SK-N-SH (cell line): ENCODE data around the gene KRTAP9-4. TPM values are rescaled to one million over a fixed set of nuclear protein-coding genes. Genes with fewer than 3 reads are reported as not detected.
"Not testable (repeated sequence)": the region's sequence is repeated elsewhere in the genome, so short reads cannot be mapped to it uniquely, and the experiment has no call there.

Source experiments
- CTCF ChIA-PET: fragments of 300-600, 350-600 bp; formaldehyde crosslinking; extraction: SDS; loops from one replicate; lab custom pipeline; 2021; lab: Yijun Ruan, JAX
- POLR2A ChIA-PET: fragments of 350-600 bp; sonication (Branson Sonifier 250); formaldehyde crosslinking; extraction: SDS; loops from one replicate; lab custom pipeline; 2020; ENCODE audit warnings: antibody characterized with exemption, inconsistent platforms; lab: Yijun Ruan, JAX
- DNase-seq: peaks from one replicate; pipeline ENCODE4 v3.0.0; 2012
- H2AFZ ChIP-seq: fragments of 200-600 bp; sonication (generic); 2 replicates; pipeline ENCODE4 v1.8.1; 2016; ENCODE audit warnings: antibody characterized with exemption, mild to moderate bottlenecking, low read depth
- H3F3A ChIP-seq: fragments of 200-600 bp; sonication (generic); replicated peaks from 2 replicates; pipeline ENCODE3; 2016; ENCODE audit warnings: antibody characterized with exemption, mild to moderate bottlenecking; ENCODE audit not compliant: insufficient read depth
- H3K27ac ChIP-seq, 2 experiments: fragments of 200-500 bp in 1 of 2; fragments of 200-600 bp in 1 of 2; sonication (Bioruptor generic) in 1 of 2; sonication (generic), shearing (Covaris generic) in 1 of 2; 2 replicates each; pipeline versions ENCODE4 v1.5.1 to v1.6.1; 2014 to 2016; ENCODE audit warnings: low read depth in 2 of 2, inconsistent platforms in 1 of 2, low read length in 1 of 2, mild to moderate bottlenecking in 1 of 2, mixed read lengths in 1 of 2
- H3K27me3 ChIP-seq: fragments of 200-600 bp; sonication (generic), shearing (Covaris generic); 2 replicates; pipeline ENCODE4 v1.6.1; 2016; ENCODE audit warnings: mixed run types; ENCODE audit not compliant: insufficient read depth
- H3K36me3 ChIP-seq, 2 experiments: fragments of 200-500 bp in 1 of 2; fragments of 200-600 bp in 1 of 2; sonication (Bioruptor generic) in 1 of 2; sonication (generic) in 1 of 2; replicated peaks in 1 of 2; 2 replicates each; pipeline versions ENCODE3 to v1.5.1; 2014 to 2016; ENCODE audit warnings: low read length in 1 of 2, mild to moderate bottlenecking in 1 of 2; ENCODE audit not compliant: insufficient read depth in 2 of 2, control insufficient read depth in 1 of 2
- H3K4me1 ChIP-seq, 2 experiments: fragments of 200-500 bp in 1 of 2; fragments of 200-600 bp in 1 of 2; sonication (Bioruptor generic) in 1 of 2; sonication (generic), shearing (Covaris generic) in 1 of 2; 2 replicates each; pipeline versions ENCODE4 v1.5.1 to v1.6.1; 2014 to 2016; ENCODE audit warnings: low read depth in 1 of 2, low read length in 1 of 2, mixed run types in 1 of 2; ENCODE audit not compliant: insufficient read depth in 2 of 2, control insufficient read depth in 1 of 2
- H3K4me2 ChIP-seq: fragments of 200-600 bp; sonication (generic), shearing (Covaris generic); 2 replicates; pipeline ENCODE4 v1.6.1; 2017; ENCODE audit warnings: mixed run types
- H3K4me3 ChIP-seq, 2 experiments: fragments of 200-500 bp in 1 of 2; fragments of 200-600 bp in 1 of 2; sonication (Bioruptor generic) in 1 of 2; sonication (generic), shearing (Covaris generic) in 1 of 2; 2 replicates each; pipeline versions ENCODE4 v1.5.1 to v1.8.1; 2014 to 2016; ENCODE audit warnings: low read depth in 2 of 2, inconsistent platforms in 1 of 2, low read length in 1 of 2, mild to moderate bottlenecking in 1 of 2, mixed read lengths in 1 of 2, moderate library complexity in 1 of 2
- H3K79me2 ChIP-seq: fragments of 200-600 bp; sonication (generic); 2 replicates; pipeline ENCODE4 v1.8.1; 2017; ENCODE audit warnings: mild to moderate bottlenecking; ENCODE audit not compliant: insufficient read depth
- H3K9ac ChIP-seq: fragments of 200-600 bp; sonication (generic); 2 replicates; pipeline ENCODE4 v1.6.1; 2017; ENCODE audit warnings: mixed run types
- H3K9me2 ChIP-seq: fragments of 200-600 bp; sonication (generic); 2 replicates; pipeline ENCODE4 v1.6.1; 2017; ENCODE audit warnings: mixed run types
- H3K9me3 ChIP-seq: fragments of 200-600 bp; sonication (generic); 2 replicates; pipeline ENCODE4 v1.6.1; 2017; ENCODE audit warnings: mixed run types, mild to moderate bottlenecking, moderate library complexity
- H4K20me1 ChIP-seq: fragments of 200-600 bp; sonication (generic); 2 replicates; pipeline ENCODE4 v1.6.1; 2017; ENCODE audit warnings: mild to moderate bottlenecking, mixed run types; ENCODE audit not compliant: insufficient read depth
- CTCF ChIP-seq: fragments of 200-600 bp; sonication (generic); IDR thresholded peaks from 2 replicates; pipeline ENCODE4 v1.6.1; 2017; ENCODE audit warnings: antibody characterized with exemption, mild to moderate bottlenecking, moderate library complexity
- IRF3 ChIP-seq: fragments of 150-350 bp; IDR thresholded peaks from 2 replicates; pipeline ENCODE4 v1.6.1; 2016; ENCODE audit warnings: mild to moderate bottlenecking, low read depth, low read length
- MAX ChIP-seq: IDR thresholded peaks from 2 replicates; pipeline ENCODE4 v1.4.0; 2012; ENCODE audit warnings: low read depth
- RXRA ChIP-seq: IDR thresholded peaks from 2 replicates; pipeline ENCODE4 v1.4.0; 2012; ENCODE audit warnings: low read depth, mild to moderate bottlenecking, borderline replicate concordance
- WGBS: methylation state at CpG from one replicate; pipeline ENCODE4 v1.1.6; 2017; ENCODE audit warnings: low lambda C conversion rate; 5-methylcytosine and 5-hydroxymethylcytosine counted together
- polyA plus RNA-seq, 3 experiments: library from polyadenylated mRNA; depleted of rRNA; stranded (reverse); fragments of >200 nt; gene quantifications; 2 replicates each; pipeline ENCODE4 v1.2.3, GENCODE V29; 2012

Gene KRTAP9-4
- not detected in 2 replicates for polyA plus RNA-seq (2012; rRNA removed)
- not detected in 2 replicates for polyA plus RNA-seq (2012; cell fraction: cytosol; rRNA removed)
- not detected in 2 replicates for polyA plus RNA-seq (2012; cell fraction: nucleus; rRNA removed)

- H3K79me2 ChIP-seq, POLR2A ChIA-PET, H3K27ac ChIP-seq, H3F3A ChIP-seq, H3K9me2 ChIP-seq, H3K36me3 ChIP-seq, H2AFZ ChIP-seq, H3K9ac ChIP-seq, DNase-seq, H3K9me3 ChIP-seq, CTCF ChIA-PET, H3K4me1 ChIP-seq, H3K4me3 ChIP-seq, H4K20me1 ChIP-seq, H3K4me2 ChIP-seq: not testable (repeated sequence)
- peaks cover 30% of the 10 kb centered on the region for H3K27me3 ChIP-seq
- WGBS: no CpG with 5 or more reads among the region's 2 CpGs
Observed at GRCh38 chr17:41249637-41250240, at the start of gene KRTAP9-4. Gene KRTAP9-4, plus strand, starts transcription at chr17:41249687. Its CDS starts 34 bp downstream, at chr17:41249721.

GRCh38 chr17:41211845-41212466 lies 37.5 kb upstream of the KRTAP9-4 start:
- 0% methylated on average over 1 of the region's 1 CpG for WGBS
- ChIA-PET POLR2A (no interaction called here), CTCF (no interaction called here)
- TF ChIP-seq IRF3 (no peak), RXRA (no peak), MAX (no peak)
- H3K79me2 ChIP-seq: no peaks in the 10 kb centered on the region
- no peak overlapping the region for H3K4me3 ChIP-seq
- H3K36me3 ChIP-seq: peaks cover 0 to 7% of the 10 kb centered on the region in 2 experiments
- H3K9me2 ChIP-seq: 0 out of 2 replicates have a peak, but pooled peaks cover 6% of the 10 kb centered on the region
- H3K27me3 ChIP-seq: peaks cover 45% of the 10 kb centered on the region; the same call in 1 of the 2 replicates
- H3K4me1 ChIP-seq: no peaks in the 10 kb centered on the region
- no peaks in the 10 kb centered on the region for H3F3A ChIP-seq
- no peak overlapping the region for H3K27ac ChIP-seq
- H2AFZ ChIP-seq: no peak overlapping the region
- H3K9ac ChIP-seq: no peak overlapping the region
- no peaks in the 10 kb centered on the region; the same call in 1 of the 2 replicates for H3K9me3 ChIP-seq
- H3K4me2 ChIP-seq: no peak overlapping the region
- H4K20me1 ChIP-seq: no peaks in the 10 kb centered on the region
- no peak for DNase-seq

- Histone ChIP-seq H3F3A (no peaks in the 10 kb centered on the region), H3K9me3 (no peaks in the 10 kb centered on the region), H4K20me1 (no peaks in the 10 kb centered on the region), H3K4me3 (no peak overlapping the region), H3K36me3 (peaks cover 0 to 3% of the 10 kb centered on the region in 2 experiments), H3K27ac (no peak overlapping the region), H2AFZ (no peak overlapping the region), H3K4me1 (no peaks in the 10 kb centered on the region), H3K9ac (no peak overlapping the region), H3K9me2 (0 out of 2 replicates have a peak, but pooled peaks cover 6% of the 10 kb centered on the region), H3K27me3 (peaks cover 46% of the 10 kb centered on the region; the same call in 1 of the 2 replicates), H3K79me2 (no peaks in the 10 kb centered on the region), H3K4me2 (no peak overlapping the region)
- TF ChIP-seq CTCF: no peak
- no peak for DNase-seq
- ChIA-PET POLR2A (no interaction called here), CTCF (no interaction called here)
- WGBS: 12% methylated on average over 2 of the region's 7 CpGs
Observed at GRCh38 chr17:41212524-41213169, 36.8 kb upstream of the KRTAP9-4 start.
